ENCODE results near the gene PLS1.

The PLS1 gene

DNA sequence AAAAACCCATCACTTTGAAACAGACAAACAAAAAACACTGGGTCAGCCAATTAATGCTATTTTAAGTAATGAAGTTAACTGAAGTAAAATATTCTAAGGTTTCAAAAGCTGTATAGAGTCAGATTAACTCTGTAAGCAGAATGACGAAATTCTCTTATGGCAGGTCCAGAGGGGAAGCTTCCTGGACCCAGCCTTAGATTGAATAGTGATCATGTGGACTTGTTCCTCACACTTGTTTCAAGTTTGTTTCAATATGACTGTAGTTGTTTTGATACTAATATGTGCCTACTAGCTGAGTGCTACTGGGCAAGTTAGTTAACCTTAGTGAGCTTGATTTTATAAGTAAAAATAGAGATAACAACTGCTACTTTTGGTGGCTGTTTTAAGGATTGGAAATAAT lies 32.6 kb downstream of the PLS1 start:
- no peak for DNase-seq (ENCODE audit: extremely low spot score)
- ChIA-PET CTCF (interaction anchor here (0.9 to 1.7 kb wide), 4 partner anchors 17 to 25 kb away, joined by 3 to 6 read pairs (median 4); no protein-coding TSS in a partner anchor), POLR2A (no interaction called here)
- TF ChIP-seq, protein P1, sequence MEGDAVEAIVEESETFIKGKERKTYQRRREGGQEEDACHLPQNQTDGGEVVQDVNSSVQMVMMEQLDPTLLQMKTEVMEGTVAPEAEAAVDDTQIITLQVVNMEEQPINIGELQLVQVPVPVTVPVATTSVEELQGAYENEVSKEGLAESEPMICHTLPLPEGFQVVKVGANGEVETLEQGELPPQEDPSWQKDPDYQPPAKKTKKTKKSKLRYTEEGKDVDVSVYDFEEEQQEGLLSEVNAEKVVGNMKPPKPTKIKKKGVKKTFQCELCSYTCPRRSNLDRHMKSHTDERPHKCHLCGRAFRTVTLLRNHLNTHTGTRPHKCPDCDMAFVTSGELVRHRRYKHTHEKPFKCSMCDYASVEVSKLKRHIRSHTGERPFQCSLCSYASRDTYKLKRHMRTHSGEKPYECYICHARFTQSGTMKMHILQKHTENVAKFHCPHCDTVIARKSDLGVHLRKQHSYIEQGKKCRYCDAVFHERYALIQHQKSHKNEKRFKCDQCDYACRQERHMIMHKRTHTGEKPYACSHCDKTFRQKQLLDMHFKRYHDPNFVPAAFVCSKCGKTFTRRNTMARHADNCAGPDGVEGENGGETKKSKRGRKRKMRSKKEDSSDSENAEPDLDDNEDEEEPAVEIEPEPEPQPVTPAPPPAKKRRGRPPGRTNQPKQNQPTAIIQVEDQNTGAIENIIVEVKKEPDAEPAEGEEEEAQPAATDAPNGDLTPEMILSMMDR (IDR thresholded peaks at IDR 0.05; ENCODE audit: control extremely low read depth, extremely low read depth, low read depth, missing control alignments): no peak

DNA sequence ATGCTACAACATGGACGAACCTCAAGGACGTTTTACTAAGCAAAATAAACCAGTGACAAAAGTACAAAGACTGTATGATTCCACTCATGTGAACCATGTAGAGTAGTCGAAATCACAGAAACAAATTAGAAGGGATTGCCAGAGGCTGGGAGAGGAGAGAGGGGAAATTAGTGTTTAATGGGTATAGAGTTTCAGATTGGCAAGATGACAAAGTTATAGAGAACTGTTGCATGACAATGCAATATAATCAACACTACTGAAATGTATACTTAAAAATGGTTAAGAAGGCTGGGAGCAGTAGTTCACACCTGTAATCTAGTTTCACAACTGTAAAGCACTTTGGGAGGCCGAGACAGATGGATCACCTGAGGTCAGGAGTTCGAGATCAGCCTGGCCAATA lies 36.9 kb downstream of the PLS1 start:
- TF ChIP-seq, protein P1 (IDR thresholded peaks at IDR 0.05; ENCODE audit: control extremely low read depth, extremely low read depth, low read depth, missing control alignments): no peak
- CTCF ChIA-PET: interaction anchor here (1.4 kb wide), 1 partner anchor 26 kb away, joined by 3 read pairs; no protein-coding TSS in a partner anchor
- POLR2A ChIA-PET: no interaction called here
- DNase-seq (ENCODE audit: extremely low spot score): no peak

DNA sequence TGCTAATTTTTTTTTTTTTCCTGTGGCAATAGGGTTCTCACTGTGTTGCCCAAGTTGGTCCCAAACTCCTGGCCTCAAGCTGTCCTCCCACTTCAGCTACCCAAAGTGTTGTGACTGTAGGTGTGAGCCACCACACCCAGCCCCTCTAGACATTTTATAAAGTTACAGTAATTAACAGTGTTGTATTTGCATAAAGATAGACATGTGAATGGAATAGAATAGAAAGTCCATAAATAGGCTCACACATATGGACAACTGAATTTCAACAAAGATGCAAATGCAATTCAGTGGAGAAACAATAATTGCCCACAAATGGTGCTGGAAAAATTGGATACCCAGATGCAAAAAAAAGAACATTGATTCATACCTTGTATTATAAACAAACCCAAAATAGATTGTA lies 39.9 kb downstream of the PLS1 start:
- TF ChIP-seq, protein P1 (IDR thresholded peaks at IDR 0.05; ENCODE audit: control extremely low read depth, extremely low read depth, low read depth, missing control alignments): no peak
- ChIA-PET POLR2A (no interaction called here), CTCF (interaction anchor here (0.9 kb wide), 1 partner anchor 192 kb away, joined by 3 read pairs; no protein-coding TSS in a partner anchor)
- DNase-seq (ENCODE audit: extremely low spot score): no peak

DNA sequence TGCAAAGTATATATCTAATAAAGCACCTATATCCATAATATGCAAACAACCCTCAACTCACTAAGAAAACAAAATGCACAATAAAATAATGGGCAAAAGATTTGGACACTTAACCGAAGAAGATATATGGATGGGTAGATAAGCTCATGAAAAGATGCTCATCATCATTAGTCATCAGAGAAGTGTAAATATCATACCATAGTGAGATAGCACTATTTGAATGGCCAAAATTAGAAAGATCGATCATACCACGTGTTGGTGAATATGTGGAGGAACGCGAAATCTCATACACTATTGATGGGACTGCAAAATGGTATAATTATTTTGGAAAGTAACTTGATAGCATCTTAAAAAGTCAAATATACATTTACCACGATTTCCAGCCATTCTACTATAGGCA lies 40.5 kb downstream of the PLS1 start:
- ChIA-PET CTCF (no interaction called here), POLR2A (no interaction called here)
- no peak for DNase-seq (ENCODE audit: extremely low spot score)
- TF ChIP-seq, protein P1 (IDR thresholded peaks at IDR 0.05; ENCODE audit: control extremely low read depth, extremely low read depth, low read depth, missing control alignments): no peak

DNA sequence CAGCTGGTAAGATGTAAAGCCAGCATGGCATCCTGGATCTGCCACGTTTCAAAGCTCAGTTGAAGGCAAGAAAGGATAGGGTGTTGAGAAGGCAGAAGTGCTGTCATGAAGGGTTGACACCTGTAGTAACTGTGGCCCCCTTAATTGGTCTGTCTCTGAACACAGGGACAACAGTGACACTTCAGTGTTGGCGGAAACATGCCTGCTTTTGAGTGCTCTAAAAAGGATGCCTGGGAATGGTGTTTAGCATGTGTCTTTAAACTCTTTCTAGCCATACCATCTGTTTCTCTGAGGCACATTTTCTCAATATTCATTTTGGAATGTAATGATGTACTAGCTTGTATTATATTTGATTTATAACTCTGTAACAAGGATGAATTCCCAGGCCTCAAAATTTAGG lies 42.1 kb downstream of the PLS1 start:
- POLR2A ChIA-PET: no interaction called here
- TF ChIP-seq, protein P1 (IDR thresholded peaks at IDR 0.05; ENCODE audit: control extremely low read depth, extremely low read depth, low read depth, missing control alignments): no peak
- CTCF ChIA-PET: no interaction called here
- DNase-seq (ENCODE audit: extremely low spot score): no peak

DNA sequence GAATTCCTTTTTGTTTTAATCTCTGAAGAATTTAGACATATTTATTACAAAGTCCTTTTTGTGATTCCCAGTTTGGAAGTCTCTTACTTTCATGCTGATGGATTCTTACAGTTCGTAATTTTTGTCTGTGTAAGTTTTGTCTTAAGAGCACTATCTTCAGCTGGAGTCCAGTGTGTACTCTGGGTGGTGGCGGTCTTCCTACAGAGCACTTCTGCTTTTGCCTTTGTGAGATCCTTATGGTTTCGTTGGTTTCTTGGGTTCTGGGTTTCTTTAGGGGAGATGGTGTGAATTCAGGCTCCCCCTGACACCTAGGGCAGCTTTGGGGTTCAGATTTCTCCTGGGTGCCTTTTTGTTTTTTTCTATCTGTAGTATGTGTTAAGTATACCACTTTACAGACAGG lies 45.3 kb downstream of the PLS1 start:
- POLR2A ChIA-PET: no interaction called here
- CTCF ChIA-PET: interaction anchor here (1.5 kb wide), 1 partner anchor 15 kb away, joined by 3 read pairs; no protein-coding TSS in a partner anchor
- no peak for DNase-seq (ENCODE audit: extremely low spot score)
- TF ChIP-seq, protein P1 (IDR thresholded peaks at IDR 0.05; ENCODE audit: control extremely low read depth, extremely low read depth, low read depth, missing control alignments): no peak

DNA sequence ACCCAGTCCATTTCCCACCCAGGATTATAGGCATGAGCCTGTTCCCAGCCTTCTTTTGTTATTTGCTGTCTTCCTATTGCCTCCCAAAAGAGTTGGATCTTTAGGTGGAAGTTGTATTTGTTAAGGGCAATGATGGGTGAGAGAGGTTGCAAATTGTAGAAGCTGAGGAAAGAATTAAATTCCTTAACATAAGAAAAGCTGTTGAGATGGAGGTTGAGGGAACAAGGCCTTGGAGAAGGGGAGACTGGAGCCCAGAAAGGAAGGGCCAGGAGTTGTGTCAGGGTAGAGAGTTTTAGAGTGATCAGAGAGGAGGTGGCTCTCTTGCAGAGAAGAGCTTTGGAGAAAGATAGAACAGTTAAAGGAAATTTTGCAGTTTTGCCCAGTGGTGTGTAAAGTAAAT lies 46.8 kb downstream of the PLS1 start:
- DNase-seq (ENCODE audit: extremely low spot score): no peak
- ChIA-PET CTCF (no interaction called here), POLR2A (no interaction called here)
- TF ChIP-seq, protein P1 (IDR thresholded peaks at IDR 0.05; ENCODE audit: control extremely low read depth, extremely low read depth, low read depth, missing control alignments): no peak
